ENCODE data around the gene DDX41. TPM values are rescaled to one million over a fixed set of nuclear protein-coding genes. Genes with fewer than 3 reads are reported as not detected.
"Not testable (repeated sequence)": the region's sequence is repeated elsewhere in the genome, so short reads cannot be mapped to it uniquely, and the experiment has no call there.

The DDX41 gene
- 100 to 1,000 TPM in 3 of 5 donors, 10 to 100 TPM in 2; 64.8 to 118 (median 106) TPM for total RNA-seq
- total RNA-seq (2013) = 70.4 TPM
- 46.0 to 127 (median 60.7) reads per million in 29 experiments for total RNA-seq

GRCh38 chr5:177516601-177517568 lies at the start of gene DDX41:
Gene DDX41 (minus strand): TSS chr5:177516961. CDS start chr5:177516945, 16 bp downstream.
- H3K4me1 Mint-ChIP-seq = peaks cover 48 to 53% (median 49%) of the 10 kb centered on the region in 3 donors
- CTCF ChIA-PET = interaction anchor here in 1 of 2 donors (0.7 kb wide), 1 partner anchor 28 kb away, joined by 3 read pairs; no protein-coding TSS in a partner anchor
- peak; percentile 89 to 98 (median 93) for DNase-seq
- POLR2A ChIA-PET = no interaction called here
- H3K36me3 Mint-ChIP-seq = peaks cover 34% of the 10 kb centered on the region
- H3K27ac ChIP-seq (ENCODE audit: low read length) = peak within 1 kb of the TSS; percentile 53
- ATAC-seq (replicated peaks in 1 of 4) = peak; percentile 88 to 93 (median 91)
- H3K4me1 ChIP-seq (ENCODE audit: control insufficient read depth in 1 of 2, extremely low read depth in 1 of 2, insufficient read depth in 2 of 2, low read length in 2 of 2) = peaks cover 8 to 57% of the 10 kb centered on the region in 2 experiments
- H3K4me3 Mint-ChIP-seq = peak within 1 kb of the TSS; percentile 93 to 99 (median 95)
- H3K27ac Mint-ChIP-seq = peak within 1 kb of the TSS; percentile 94 to 95
- no peaks in the 10 kb centered on the region for H3K9me3 Mint-ChIP-seq
- no peaks in the 10 kb centered on the region for H3K27me3 Mint-ChIP-seq
- WGBS (ENCODE audit: insufficient coverage) = under 1% methylated on average over 95 of the region's 96 CpGs
- no peaks in the 10 kb centered on the region for H3K27me3 ChIP-seq (replicated peaks in 1 of 2; ENCODE audit: control insufficient read depth in 2 of 2, extremely low read depth in 1 of 2, insufficient read depth in 2 of 2, low read length in 1 of 2)
- H3K36me3 ChIP-seq (ENCODE audit: control insufficient read depth in 2 of 2, extremely low read depth in 1 of 2, insufficient read depth in 1 of 2, low read length in 1 of 2) = peaks cover 16 to 64% of the 10 kb centered on the region in 2 donors
- H3K9me3 ChIP-seq = no peaks in the 10 kb centered on the region
- peak within 1 kb of the TSS; percentile 90 to 92 for H3K4me3 ChIP-seq (ENCODE audit: control insufficient read depth in 1 of 2, extremely low read depth in 1 of 2, low read length in 1 of 2)

- Histone ChIP-seq H3K27me3 (replicated peaks in 1 of 2; ENCODE audit: control insufficient read depth in 2 of 2, extremely low read depth in 1 of 2, insufficient read depth in 2 of 2, low read length in 1 of 2) (peaks cover 0 to 16% of the 10 kb centered on the region in 2 experiments), H3K4me1 (ENCODE audit: control insufficient read depth in 1 of 2, extremely low read depth in 1 of 2, insufficient read depth in 2 of 2, low read length in 2 of 2) (no peaks in the 10 kb centered on the region), H3K9me3 (no peaks in the 10 kb centered on the region), H3K27ac (ENCODE audit: low read length) (no peak overlapping the region), H3K36me3 (ENCODE audit: control insufficient read depth in 2 of 2, extremely low read depth in 1 of 2, insufficient read depth in 1 of 2, low read length in 1 of 2) (no peaks in the 10 kb centered on the region), H3K4me3 (ENCODE audit: control insufficient read depth in 1 of 2, extremely low read depth in 1 of 2, low read length in 1 of 2) (no peak overlapping the region)
- H3K27me3 Mint-ChIP-seq = peaks cover 18 to 19% of the 10 kb centered on the region in 2 donors
- no peak for DNase-seq
- H3K36me3 Mint-ChIP-seq = no peaks in the 10 kb centered on the region
- no peak for ATAC-seq (replicated peaks in 1 of 4)
- ChIA-PET POLR2A (interaction anchor here in 1 of 2 donors (0.6 kb wide), 1 partner anchor 28 kb away, joined by 3 read pairs; no protein-coding TSS in a partner anchor), CTCF (no interaction called here)
- H3K4me1 Mint-ChIP-seq = no peaks in the 10 kb centered on the region
- WGBS (ENCODE audit: insufficient coverage) = no CpG with 5 or more reads among the region's 8 CpGs
- H3K4me3 Mint-ChIP-seq = no peak overlapping the region
- no peaks in the 10 kb centered on the region for H3K9me3 Mint-ChIP-seq
- H3K27ac Mint-ChIP-seq = no peak overlapping the region
These were observed 48.3 kb upstream of the DDX41 start for GRCh38 chr5:177565046-177565445.

GRCh38 chr5:177559446-177559941 lies 42.7 kb upstream of the DDX41 start:
- H3K27ac Mint-ChIP-seq; CTCF ChIA-PET; H3K9me3 Mint-ChIP-seq; ATAC-seq (replicated peaks in 1 of 4); POLR2A ChIA-PET; H3K36me3 ChIP-seq (ENCODE audit: control insufficient read depth in 2 of 2, extremely low read depth in 1 of 2, insufficient read depth in 1 of 2, low read length in 1 of 2); H3K4me3 ChIP-seq (ENCODE audit: control insufficient read depth in 1 of 2, extremely low read depth in 1 of 2, low read length in 1 of 2); H3K9me3 ChIP-seq; H3K4me3 Mint-ChIP-seq; H3K27me3 Mint-ChIP-seq; H3K36me3 Mint-ChIP-seq; H3K27me3 ChIP-seq (replicated peaks in 1 of 2; ENCODE audit: control insufficient read depth in 2 of 2, extremely low read depth in 1 of 2, insufficient read depth in 2 of 2, low read length in 1 of 2); DNase-seq; H3K27ac ChIP-seq (ENCODE audit: low read length): not testable (repeated sequence)
- WGBS (ENCODE audit: insufficient coverage) = 94% methylated on average over 2 of the region's 8 CpGs
- H3K4me1 Mint-ChIP-seq = peaks cover 7 to 20% (median 14%) of the 10 kb centered on the region in 3 donors
- H3K4me1 ChIP-seq (ENCODE audit: control insufficient read depth in 1 of 2, extremely low read depth in 1 of 2, insufficient read depth in 2 of 2, low read length in 2 of 2) = peaks cover 0 to 12% of the 10 kb centered on the region in 2 experiments

GRCh38 chr5:177557796-177558195 lies 41.0 kb upstream of the DDX41 start:
- ATAC-seq (replicated peaks in 1 of 4) (no peak), DNase-seq (no peak)
- no peak overlapping the region for H3K4me3 ChIP-seq (ENCODE audit: control insufficient read depth in 1 of 2, extremely low read depth in 1 of 2, low read length in 1 of 2)
- Mint-ChIP-seq H3K9me3 (no peaks in the 10 kb centered on the region), H3K27me3 (no peaks in the 10 kb centered on the region), H3K4me3 (no peak overlapping the region), H3K27ac (peak overlapping the region in 1 of 2 donors; percentile 55), H3K36me3 (no peaks in the 10 kb centered on the region), H3K4me1 (peaks cover 16 to 30% (median 21%) of the 10 kb centered on the region in 3 donors)
- no peaks in the 10 kb centered on the region for H3K36me3 ChIP-seq (ENCODE audit: control insufficient read depth in 2 of 2, extremely low read depth in 1 of 2, insufficient read depth in 1 of 2, low read length in 1 of 2)
- H3K4me1 ChIP-seq (ENCODE audit: control insufficient read depth in 1 of 2, extremely low read depth in 1 of 2, insufficient read depth in 2 of 2, low read length in 2 of 2) = peaks cover 9 to 24% of the 10 kb centered on the region in 2 experiments
- no peak overlapping the region for H3K27ac ChIP-seq (ENCODE audit: low read length)
- H3K9me3 ChIP-seq = no peaks in the 10 kb centered on the region
- POLR2A ChIA-PET = interaction anchor here in 1 of 2 donors (0.6 kb wide), 1 partner anchor 981 kb away, joined by 4 read pairs; no protein-coding TSS in a partner anchor
- no peaks in the 10 kb centered on the region for H3K27me3 ChIP-seq (replicated peaks in 1 of 2; ENCODE audit: control insufficient read depth in 2 of 2, extremely low read depth in 1 of 2, insufficient read depth in 2 of 2, low read length in 1 of 2)
- CTCF ChIA-PET = no interaction called here
- 82% methylated on average over 3 of the region's 5 CpGs for WGBS (ENCODE audit: insufficient coverage)

- WGBS (ENCODE audit: insufficient coverage) = 60% methylated on average over 1 of the region's 4 CpGs
- Histone ChIP-seq H3K9me3 (no peaks in the 10 kb centered on the region), H3K27ac (ENCODE audit: low read length) (peak overlapping the region; percentile 8), H3K4me1 (ENCODE audit: control insufficient read depth in 1 of 2, extremely low read depth in 1 of 2, insufficient read depth in 2 of 2, low read length in 2 of 2) (peaks cover 12 to 26% of the 10 kb centered on the region in 2 experiments), H3K27me3 (replicated peaks in 1 of 2; ENCODE audit: control insufficient read depth in 2 of 2, extremely low read depth in 1 of 2, insufficient read depth in 2 of 2, low read length in 1 of 2) (no peaks in the 10 kb centered on the region), H3K4me3 (ENCODE audit: control insufficient read depth in 1 of 2, extremely low read depth in 1 of 2, low read length in 1 of 2) (no peak overlapping the region), H3K36me3 (ENCODE audit: control insufficient read depth in 2 of 2, extremely low read depth in 1 of 2, insufficient read depth in 1 of 2, low read length in 1 of 2) (no peaks in the 10 kb centered on the region)
- Mint-ChIP-seq H3K36me3 (peaks cover 2% of the 10 kb centered on the region), H3K27ac (peak overlapping the region; percentile 31 to 55), H3K27me3 (no peaks in the 10 kb centered on the region), H3K4me3 (no peak overlapping the region), H3K4me1 (peaks cover 23 to 36% (median 27%) of the 10 kb centered on the region in 3 donors), H3K9me3 (no peaks in the 10 kb centered on the region)
- CTCF ChIA-PET = no interaction called here
- ATAC-seq (replicated peaks in 1 of 4) (no peak), DNase-seq (peak in 3 of 35 experiments; percentile 2 to 36 (median 13))
- POLR2A ChIA-PET = interaction anchor here in 1 of 2 donors (0.6 kb wide), 1 partner anchor 982 kb away, joined by 4 read pairs; no protein-coding TSS in a partner anchor
These were observed 40.4 kb upstream of the DDX41 start for GRCh38 chr5:177557041-177557647.

- Histone ChIP-seq H3K36me3 (ENCODE audit: control insufficient read depth in 2 of 2, extremely low read depth in 1 of 2, insufficient read depth in 1 of 2, low read length in 1 of 2) (peaks cover 2 to 7% of the 10 kb centered on the region in 2 donors), H3K4me1 (ENCODE audit: control insufficient read depth in 1 of 2, extremely low read depth in 1 of 2, insufficient read depth in 2 of 2, low read length in 2 of 2) (peaks cover 13 to 26% of the 10 kb centered on the region in 2 experiments), H3K4me3 (ENCODE audit: control insufficient read depth in 1 of 2, extremely low read depth in 1 of 2, low read length in 1 of 2) (no peak overlapping the region), H3K9me3 (no peaks in the 10 kb centered on the region), H3K27ac (ENCODE audit: low read length) (no peak overlapping the region), H3K27me3 (replicated peaks in 1 of 2; ENCODE audit: control insufficient read depth in 2 of 2, extremely low read depth in 1 of 2, insufficient read depth in 2 of 2, low read length in 1 of 2) (no peaks in the 10 kb centered on the region)
- Mint-ChIP-seq H3K36me3 (peaks cover 5% of the 10 kb centered on the region), H3K9me3 (no peaks in the 10 kb centered on the region), H3K27ac (no peak overlapping the region), H3K4me3 (peak overlapping the region in 1 of 3 donors; percentile 85), H3K27me3 (no peaks in the 10 kb centered on the region), H3K4me1 (peaks cover 27 to 40% (median 36%) of the 10 kb centered on the region in 3 donors)
- POLR2A ChIA-PET = no interaction called here
- ATAC-seq (replicated peaks in 1 of 4) = no peak
- CTCF ChIA-PET = no interaction called here
- DNase-seq = no peak
- 100% methylated on average over 2 of the region's 5 CpGs for WGBS (ENCODE audit: insufficient coverage)
These were observed 38.9 kb upstream of the DDX41 start for GRCh38 chr5:177555665-177556064.

Measured in T-cell (primary cell).